HEK293T (cell line): ENCODE results near the gene LRRIQ1.
A peak's percentile ranks its signal among the peaks of the same experiment; 100 is the strongest.

Experiments used
- CTCF ChIA-PET: fragments of 350-600 bp; formaldehyde crosslinking; extraction: SDS; loops from one replicate; lab custom pipeline; 2021; ENCODE audit warnings: antibody characterized with exemption, inconsistent platforms; lab: Yijun Ruan, JAX
- POLR2A ChIA-PET: fragments of 350-600 bp; formaldehyde crosslinking; extraction: SDS; loops from one replicate; lab custom pipeline; 2020; ENCODE audit warnings: antibody characterized with exemption, inconsistent platforms; lab: Yijun Ruan, JAX
- DNase-seq: peaks from one replicate; pipeline ENCODE4 v3.0.0; 2012; ENCODE audit warnings: mixed read lengths; ENCODE audit errors: extremely low spot score
- ARNT ChIP-seq: fragments of 450-650 bp; IDR thresholded peaks from 2 replicates; pipeline ENCODE4 v1.6.1; 2017; ENCODE audit warnings: mild to moderate bottlenecking
- BHLHE40 ChIP-seq: fragments of 450-650 bp; IDR thresholded peaks from 2 replicates; pipeline ENCODE4 v1.6.1; 2016; ENCODE audit warnings: mild to moderate bottlenecking, moderate library complexity, borderline replicate concordance
- CTBP1 ChIP-seq: fragments of 450-650 bp; IDR thresholded peaks from 2 replicates; pipeline ENCODE4 v1.6.1; 2016; ENCODE audit warnings: borderline replicate concordance
- ELF4 ChIP-seq: fragments of 450-650 bp; IDR thresholded peaks from 2 replicates; pipeline ENCODE4 v1.6.1; 2017; ENCODE audit warnings: antibody characterized with exemption
- FOXA1 ChIP-seq: fragments of 450-650 bp; IDR thresholded peaks from 2 replicates; pipeline ENCODE4 v1.6.1; 2016; ENCODE audit warnings: mild to moderate bottlenecking
- FOXK2 ChIP-seq: fragments of 450-650 bp; IDR thresholded peaks from 2 replicates; pipeline ENCODE4 v1.6.1; 2016; ENCODE audit warnings: mild to moderate bottlenecking
- FOXM1 ChIP-seq: fragments of 450-650 bp; IDR thresholded peaks from 2 replicates; pipeline ENCODE4 v1.6.1; 2017; ENCODE audit warnings: mild to moderate bottlenecking, borderline replicate concordance
- HDGF ChIP-seq: fragments of 450-650 bp; IDR thresholded peaks from 2 replicates; pipeline ENCODE4 v1.6.1; 2017; ENCODE audit warnings: antibody characterized with exemption, borderline replicate concordance
- L3MBTL2 ChIP-seq: fragments of 450-650 bp; conservative IDR thresholded peaks from 2 replicates; pipeline ENCODE4 v1.6.1; 2016; ENCODE audit warnings: mild to moderate bottlenecking
- LEF1 ChIP-seq: fragments of 450-650 bp; IDR thresholded peaks from 2 replicates; pipeline ENCODE4 v1.6.1; 2017; ENCODE audit warnings: mild to moderate bottlenecking, borderline replicate concordance
- NFRKB ChIP-seq: fragments of 450-650 bp; IDR thresholded peaks from 2 replicates; pipeline ENCODE4 v1.6.1; 2016; ENCODE audit warnings: mild to moderate bottlenecking, moderate library complexity
- SP1 ChIP-seq: fragments of 450-650 bp; IDR thresholded peaks from 2 replicates; pipeline ENCODE4 v1.6.1; 2017
- SUZ12 ChIP-seq: fragments of 450-650 bp; IDR thresholded peaks from 2 replicates; pipeline ENCODE4 v1.6.1; 2016; ENCODE audit warnings: mild to moderate bottlenecking
- TARDBP ChIP-seq: fragments of 450-650 bp; IDR thresholded peaks from 2 replicates; pipeline ENCODE4 v1.6.1; 2016
- ZNF384 ChIP-seq: fragments of 450-650 bp; IDR thresholded peaks from 2 replicates; pipeline ENCODE4 v1.6.1; 2016
- TF ChIP-seq, protein P1 (sequence below): fragments of 450-650 bp; IDR thresholded peaks from 2 replicates; pipeline ENCODE4 v1.6.1; 2016

LRRIQ1 gene

GRCh38 chr12:85065837-85066482 is 29.8 kb downstream of the LRRIQ1 start:
- ChIA-PET CTCF (interaction anchor here (0.7 kb wide), 1 partner anchor 437 kb away, joined by 3 read pairs; no protein-coding TSS in a partner anchor), POLR2A (no interaction called here)
- no peak for DNase-seq

GRCh38 chr12:85072826-85073225 is 36.7 kb downstream of the LRRIQ1 start:
- CTCF ChIA-PET: no interaction called here

More at GRCh38 chr12:85065837-85066482, 29.8 kb downstream of the LRRIQ1 start:
- TF ChIP-seq ZNF384: no peak
- no peak for TF ChIP-seq LEF1
- TF ChIP-seq, protein P1, sequence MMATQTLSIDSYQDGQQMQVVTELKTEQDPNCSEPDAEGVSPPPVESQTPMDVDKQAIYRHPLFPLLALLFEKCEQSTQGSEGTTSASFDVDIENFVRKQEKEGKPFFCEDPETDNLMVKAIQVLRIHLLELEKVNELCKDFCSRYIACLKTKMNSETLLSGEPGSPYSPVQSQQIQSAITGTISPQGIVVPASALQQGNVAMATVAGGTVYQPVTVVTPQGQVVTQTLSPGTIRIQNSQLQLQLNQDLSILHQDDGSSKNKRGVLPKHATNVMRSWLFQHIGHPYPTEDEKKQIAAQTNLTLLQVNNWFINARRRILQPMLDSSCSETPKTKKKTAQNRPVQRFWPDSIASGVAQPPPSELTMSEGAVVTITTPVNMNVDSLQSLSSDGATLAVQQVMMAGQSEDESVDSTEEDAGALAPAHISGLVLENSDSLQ: no peak
- no peak for TF ChIP-seq L3MBTL2
- no peak for TF ChIP-seq CTBP1

GRCh38 chr12:85076688-85077430 is 40.7 kb downstream of the LRRIQ1 start:
- POLR2A ChIA-PET: no interaction called here
- CTCF ChIA-PET: interaction anchor here (2.1 kb wide), 1 partner anchor 372 kb away, joined by 6 read pairs; no protein-coding TSS in a partner anchor
- peak; percentile 41 for DNase-seq
- TF ChIP-seq FOXM1 (no peak), ARNT (no peak), ZNF384 (0 out of 2 replicates have a peak, but pooled peaks have one; percentile 23)

More at GRCh38 chr12:85072826-85073225, 36.7 kb downstream of the LRRIQ1 start:
- TF ChIP-seq FOXM1: no peak
- TF ChIP-seq, protein P1: no peak
- no peak for TF ChIP-seq TARDBP
- no peak for TF ChIP-seq BHLHE40
- no peak for TF ChIP-seq FOXK2
- TF ChIP-seq FOXA1: no peak
- TF ChIP-seq ZNF384: no peak
- TF ChIP-seq L3MBTL2: no peak
- no peak for TF ChIP-seq SP1
- POLR2A ChIA-PET: no interaction called here
- DNase-seq: no peak

- DNase-seq: no peak
- ChIA-PET POLR2A (no interaction called here), CTCF (no interaction called here)
- no peak for TF ChIP-seq SP1
- no peak for TF ChIP-seq BHLHE40
- no peak for TF ChIP-seq TARDBP
- TF ChIP-seq ARNT: no peak
- no peak for TF ChIP-seq NFRKB
- TF ChIP-seq FOXK2: no peak
- no peak for TF ChIP-seq SUZ12
- TF ChIP-seq CTBP1: no peak
- no peak for TF ChIP-seq LEF1
- TF ChIP-seq FOXA1: no peak
- no peak for TF ChIP-seq ZNF384
Observed at GRCh38 chr12:85085066-85085465, 48.9 kb downstream of the LRRIQ1 start.

DNA sequence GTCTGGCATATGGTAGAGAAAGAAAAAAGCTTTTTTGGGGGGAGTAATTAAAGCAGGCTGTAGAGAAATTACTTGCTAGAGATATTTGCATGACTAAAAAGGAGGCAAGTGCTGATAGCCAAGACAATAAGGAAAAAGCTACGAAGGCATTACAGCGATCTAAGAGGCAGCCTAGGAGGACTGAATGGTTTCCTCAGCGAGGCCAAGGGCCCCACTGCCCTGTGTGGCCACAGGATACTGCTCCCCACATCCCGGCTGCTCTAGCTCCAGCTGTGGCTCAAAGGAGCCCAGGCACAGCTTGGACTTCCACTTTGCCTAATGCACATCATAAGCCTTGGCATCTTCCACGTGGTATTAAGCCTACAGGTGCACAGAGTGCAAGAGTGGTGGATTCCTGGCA is 53.6 kb downstream of the LRRIQ1 start:
- TF ChIP-seq TARDBP (no peak), SUZ12 (no peak), LEF1 (no peak), ARNT (no peak), ZNF384 (no peak)
- DNase-seq: no peak
- POLR2A ChIA-PET: no interaction called here
- CTCF ChIA-PET: no interaction called here

- TF ChIP-seq NFRKB (no peak), ELF4 (no peak), TARDBP (no peak), SP1 (no peak), ZNF384 (no peak), HDGF (no peak)
- TF ChIP-seq, protein P1: no peak
- POLR2A ChIA-PET: no interaction called here
- CTCF ChIA-PET: no interaction called here
- DNase-seq: no peak
Observed at GRCh38 chr12:85092814-85093370, 56.7 kb downstream of the LRRIQ1 start.

- TF ChIP-seq SUZ12: no peak
- no peak for TF ChIP-seq CTBP1
- TF ChIP-seq NFRKB: no peak
- no peak for TF ChIP-seq ELF4
- TF ChIP-seq, protein P1: no peak
- no peak for TF ChIP-seq BHLHE40
- DNase-seq: no peak
- POLR2A ChIA-PET: no interaction called here
- CTCF ChIA-PET: no interaction called here
Observed at GRCh38 chr12:85095501-85095900, 59.4 kb downstream of the LRRIQ1 start.
